GM18517 (cell line): ENCODE results near the gene CEP164.
A peak's percentile ranks its signal among the peaks of the same experiment; 100 is the strongest.

ENCODE experiments used
- ATAC-seq: cut with Tn5 transposase; IDR thresholded peaks from one replicate; pipeline ENCODE4 v1.9.1; 2021; ENCODE audit warnings: mild to moderate bottlenecking, moderate library complexity; ENCODE audit not compliant: unreplicated experiment

The CEP164 gene

DNA sequence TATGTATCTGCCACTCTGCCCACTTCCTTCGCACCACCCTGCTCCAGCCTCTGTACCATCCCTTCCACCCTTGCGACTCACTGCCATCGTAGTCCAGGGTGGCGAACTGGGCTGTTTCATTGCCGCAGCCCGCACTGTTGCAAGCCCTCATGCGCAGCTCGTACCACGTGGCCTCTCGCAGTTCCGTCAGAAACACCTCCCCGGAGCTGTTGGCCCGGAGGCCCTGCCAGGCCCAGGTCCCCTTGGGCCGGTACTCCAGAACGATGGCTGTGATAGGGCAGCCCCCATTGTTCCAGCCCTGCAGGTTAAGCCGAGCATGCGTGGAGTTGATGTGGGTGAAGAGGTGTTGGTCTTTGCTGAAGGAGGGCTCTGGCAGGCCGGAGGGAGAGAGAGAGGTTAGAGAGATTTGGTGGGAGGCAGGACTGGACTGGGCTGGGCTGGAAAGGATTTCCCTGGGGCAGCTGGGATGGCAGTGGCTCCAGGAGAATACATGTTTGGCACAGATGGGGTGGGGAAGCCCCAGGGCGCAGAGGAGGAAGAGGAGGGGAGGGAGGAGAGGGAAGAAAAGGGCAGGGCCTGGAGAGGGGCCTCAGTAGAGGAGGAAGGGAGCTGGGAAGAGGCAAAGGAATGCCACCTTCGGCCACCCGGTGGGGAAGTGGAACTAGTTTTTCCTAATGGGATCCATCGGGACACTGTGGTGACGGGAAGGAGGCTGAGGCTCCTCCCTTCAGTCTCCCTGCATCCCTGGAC is 109.6 kb downstream of the CEP164 start:
- no peak for ATAC-seq

DNA sequence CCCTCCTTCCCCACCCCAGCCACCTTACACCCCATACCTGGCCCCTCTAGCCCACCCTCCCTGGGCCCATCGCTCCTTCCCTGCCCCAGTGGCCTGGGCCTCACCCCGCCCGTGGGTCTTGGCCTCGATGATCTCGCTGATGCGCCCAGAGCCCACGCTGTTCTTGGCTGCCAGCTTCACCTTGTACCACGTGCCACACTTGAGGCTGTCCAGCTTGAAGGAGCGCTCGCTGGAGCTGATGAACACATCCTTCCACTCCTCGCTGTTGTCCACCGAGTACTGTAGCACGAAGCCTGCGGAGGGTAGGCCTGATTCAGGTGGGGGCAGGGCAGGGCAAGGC is 110.1 kb downstream of the CEP164 start:
- no peak for ATAC-seq

DNA sequence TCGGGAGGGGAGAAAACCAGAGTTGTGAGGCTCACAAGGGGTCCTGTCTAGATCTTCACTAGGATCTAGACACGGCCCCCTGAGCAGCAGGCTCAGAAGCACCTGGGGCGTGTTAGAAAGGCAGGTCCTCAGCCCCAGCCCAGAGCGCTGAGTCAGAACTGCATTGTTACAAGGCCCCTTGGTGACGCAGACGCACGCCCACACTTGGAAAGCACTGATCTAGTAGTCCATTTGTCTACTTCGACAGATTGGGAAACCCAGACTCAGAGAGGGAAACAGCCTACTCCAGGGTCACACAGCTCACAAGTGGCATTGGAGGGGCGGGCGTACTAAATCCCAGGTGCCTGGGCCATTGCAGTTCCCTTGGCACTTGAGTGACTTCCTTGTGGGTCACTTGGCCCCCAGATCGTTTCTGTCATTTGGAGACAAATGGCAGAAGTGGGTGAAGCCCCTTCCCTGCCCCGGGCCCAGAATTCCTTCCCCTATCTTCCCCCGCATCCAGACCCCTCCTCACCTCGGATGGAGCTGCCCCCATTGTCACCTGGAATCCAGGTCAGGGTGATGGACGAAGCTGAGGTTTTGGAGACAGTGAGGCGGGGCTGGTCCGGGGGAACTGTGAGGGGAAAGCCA is 110.8 kb downstream of the CEP164 start:
- ATAC-seq, result no peak

DNA sequence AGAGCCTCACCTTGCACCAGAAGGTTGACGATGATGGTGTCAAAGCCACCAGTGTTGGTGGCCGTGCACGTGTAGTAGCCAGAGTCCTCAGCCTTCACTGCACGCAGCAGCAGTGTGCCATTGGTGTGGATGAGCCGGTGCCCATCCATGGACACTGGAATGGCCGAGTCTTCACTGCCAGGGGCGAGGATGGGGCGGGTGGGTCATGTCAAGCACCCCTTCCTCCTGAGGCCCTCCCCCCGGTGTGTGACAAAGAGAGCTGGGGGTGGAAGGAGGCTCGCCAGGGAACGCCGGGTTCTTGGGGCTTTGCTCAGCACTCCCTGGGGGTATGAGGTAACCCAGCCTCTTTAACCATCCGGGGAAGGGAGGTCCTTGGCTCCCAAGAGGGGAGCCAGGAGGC is 111.6 kb downstream of the CEP164 start:
- no peak for ATAC-seq

DNA sequence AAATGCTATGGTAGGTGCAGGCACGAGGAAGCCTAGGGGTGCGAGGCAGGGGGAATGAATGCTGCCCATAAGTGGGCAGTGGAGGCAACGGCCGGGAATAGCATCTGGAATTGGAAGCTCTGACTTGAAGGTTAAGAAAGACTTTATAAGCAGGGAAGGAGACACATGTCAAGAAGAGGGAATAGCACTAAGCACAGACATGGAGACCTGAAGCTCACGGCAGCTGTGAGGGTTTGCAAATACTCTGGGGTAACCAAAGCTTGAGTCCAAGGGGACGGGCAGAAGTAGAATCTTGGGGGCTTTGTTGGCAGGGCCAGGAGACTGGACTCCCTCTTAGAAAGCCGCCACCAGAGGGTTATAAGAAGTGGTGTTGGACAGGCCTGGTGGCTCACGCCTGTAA is 112.6 kb downstream of the CEP164 start:
- no peak for ATAC-seq

DNA sequence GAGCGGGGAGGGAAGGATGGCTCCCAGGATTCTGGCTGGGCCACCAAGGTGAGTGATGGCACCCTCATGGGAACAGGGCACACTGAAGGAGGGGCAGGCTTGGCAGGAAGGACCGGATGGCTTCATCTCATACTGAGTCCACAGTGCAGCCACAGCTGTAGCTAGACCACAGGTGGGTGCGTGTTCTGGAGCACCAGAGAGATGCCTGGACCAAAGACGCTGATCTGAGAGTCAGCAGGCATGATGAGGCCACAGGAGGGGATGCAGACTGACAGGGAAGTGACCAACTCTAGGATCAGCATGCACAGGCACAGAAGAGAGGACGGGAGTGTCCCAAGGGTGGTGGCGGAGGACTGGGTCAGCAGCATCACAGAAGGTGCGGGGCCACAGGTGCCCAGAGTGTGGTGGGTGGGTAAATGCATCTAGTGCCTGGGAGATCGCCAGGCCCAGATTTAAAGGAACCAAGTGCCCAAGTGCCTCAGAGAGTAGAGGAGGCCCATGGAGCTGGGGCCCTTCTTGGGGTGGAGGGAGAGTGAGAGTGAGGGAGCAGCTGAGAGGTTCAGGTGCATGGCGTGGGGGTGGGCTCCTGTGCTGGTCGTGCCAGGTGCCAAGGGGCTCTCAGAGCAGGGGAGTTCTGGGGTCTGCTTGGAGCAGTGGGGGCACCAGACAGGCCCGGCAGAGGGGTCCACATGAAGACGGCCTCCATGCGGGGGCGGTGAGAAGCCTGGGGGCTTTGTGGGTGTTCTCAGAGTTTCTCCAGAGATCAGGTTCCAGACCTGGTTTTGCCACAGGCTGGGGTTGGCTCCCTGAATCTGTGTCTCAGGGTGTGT is 113.7 kb downstream of the CEP164 start:
- ATAC-seq, result no peak

DNA sequence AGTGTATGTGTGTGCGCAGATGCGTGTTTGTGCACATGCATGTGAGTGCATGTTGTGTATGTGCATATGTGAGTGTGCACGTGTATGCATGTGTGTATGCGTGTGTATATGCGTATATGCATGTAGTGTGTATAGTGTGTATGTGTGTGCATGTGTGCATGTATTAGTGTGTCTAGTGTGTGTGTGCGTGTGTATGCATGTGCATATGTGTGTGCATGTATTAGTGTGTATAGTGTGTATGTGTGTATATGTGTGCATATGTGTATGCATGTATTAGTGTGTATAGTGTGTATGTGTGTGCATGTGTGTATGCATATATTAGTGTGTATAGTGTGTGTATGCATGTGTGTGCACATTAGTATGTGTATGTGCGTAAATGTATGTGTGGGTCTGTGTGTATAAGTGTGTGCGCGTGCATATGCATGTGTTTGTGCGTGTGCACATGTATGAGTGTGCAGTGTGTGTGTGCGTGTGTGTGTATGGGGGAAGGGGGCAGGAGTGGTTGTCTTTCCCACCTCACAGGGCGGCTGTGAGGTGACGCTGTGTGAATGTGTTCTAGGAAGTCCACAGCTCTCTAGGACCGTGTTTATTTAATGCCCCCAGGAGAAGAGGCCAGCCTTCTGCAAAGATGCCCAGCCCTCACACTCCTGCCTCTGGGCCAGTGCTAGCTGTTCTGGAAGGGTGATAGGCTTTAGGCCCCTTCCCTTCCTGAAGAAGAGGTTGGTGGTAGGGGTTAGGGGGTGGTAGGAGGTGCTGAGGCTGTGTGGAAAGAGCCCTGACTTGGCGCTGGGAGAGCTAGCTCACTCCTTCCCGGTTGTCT is 114.6 kb downstream of the CEP164 start:
- ATAC-seq, result no peak

DNA sequence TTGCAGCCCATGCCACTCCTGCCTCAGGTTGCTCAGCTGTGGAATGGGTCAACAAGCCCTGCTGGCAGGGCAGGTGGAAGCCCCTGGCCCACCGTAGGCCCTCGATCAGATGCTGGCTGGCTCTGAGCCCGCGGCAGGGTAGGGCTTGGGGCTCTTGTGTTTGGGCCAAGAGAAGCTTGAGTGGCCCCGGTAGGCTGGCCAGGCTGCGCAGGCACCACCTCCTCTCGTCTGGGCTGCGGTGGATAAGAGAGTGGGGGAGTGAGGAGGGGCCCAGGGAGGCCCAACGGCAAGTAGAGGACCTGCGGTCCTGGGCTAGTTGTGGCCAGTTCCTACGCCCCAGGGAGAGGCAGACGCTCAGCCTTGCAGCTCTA is 115.2 kb downstream of the CEP164 start:
- ATAC-seq, result no peak

DNA sequence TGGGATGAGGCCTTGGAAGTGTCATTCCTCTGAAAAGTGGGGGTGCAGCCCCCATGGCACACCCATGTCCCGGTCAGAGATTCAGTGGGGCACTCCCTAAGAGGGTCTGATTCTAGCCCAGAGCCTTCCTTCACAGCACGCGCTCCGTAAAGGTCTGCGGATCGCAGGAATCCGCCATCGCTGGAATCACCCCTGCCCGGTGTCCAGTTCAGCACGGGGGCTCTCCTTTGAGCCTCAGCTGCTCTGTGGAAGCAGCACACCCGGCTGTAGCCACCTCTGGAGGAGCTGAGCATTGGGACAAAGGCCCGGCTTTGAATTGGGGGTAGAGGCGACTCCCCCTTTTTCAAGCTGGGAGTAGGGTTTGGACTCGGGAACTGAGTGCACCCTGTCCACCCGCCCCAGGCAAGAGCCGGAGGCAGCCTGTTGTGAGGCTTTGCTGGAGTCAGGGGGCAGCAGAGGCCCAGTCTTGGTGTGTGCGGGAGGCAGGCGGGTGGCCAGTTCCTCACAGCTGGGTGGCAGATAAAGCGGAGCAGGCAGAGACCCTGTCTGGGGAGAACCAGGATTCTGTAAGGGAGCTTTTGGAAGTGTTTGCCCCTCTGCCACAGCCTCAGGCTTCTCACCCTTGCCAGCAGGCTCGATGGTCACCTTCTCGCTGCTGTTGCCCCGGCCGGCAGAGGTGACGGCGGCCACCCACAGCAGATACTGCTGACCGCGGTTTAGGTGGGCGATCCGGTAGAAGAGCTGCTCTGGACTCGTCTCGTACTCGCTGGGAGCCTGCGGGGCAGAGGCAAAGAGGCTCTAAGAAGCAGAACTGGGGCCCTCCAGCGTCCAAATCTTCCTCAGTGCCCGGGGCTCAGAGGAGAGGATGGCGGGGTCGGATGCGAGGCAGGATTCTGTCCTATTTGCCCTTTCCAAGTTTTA is 115.9 kb downstream of the CEP164 start:
- ATAC-seq, result no peak

DNA sequence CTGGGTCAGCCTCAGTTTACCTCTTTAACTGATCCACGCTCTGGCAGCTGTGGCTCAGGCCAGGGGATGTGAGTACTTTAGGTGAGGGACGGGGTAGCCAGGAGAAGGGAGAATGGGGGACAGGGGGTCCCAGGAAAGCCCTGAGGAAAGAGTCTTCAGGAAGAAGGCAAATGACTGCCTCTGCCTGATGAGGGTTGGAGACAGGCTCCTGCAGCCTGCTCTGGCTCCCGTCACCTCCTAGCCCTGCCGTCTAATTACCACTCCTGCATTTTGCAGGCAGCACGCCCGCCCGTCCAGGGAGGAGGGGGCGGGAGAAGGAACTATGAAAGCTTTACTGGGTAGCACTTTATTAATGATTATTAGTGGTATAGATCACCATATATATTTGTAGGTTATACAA is 116.6 kb downstream of the CEP164 start:
- no peak for ATAC-seq

DNA sequence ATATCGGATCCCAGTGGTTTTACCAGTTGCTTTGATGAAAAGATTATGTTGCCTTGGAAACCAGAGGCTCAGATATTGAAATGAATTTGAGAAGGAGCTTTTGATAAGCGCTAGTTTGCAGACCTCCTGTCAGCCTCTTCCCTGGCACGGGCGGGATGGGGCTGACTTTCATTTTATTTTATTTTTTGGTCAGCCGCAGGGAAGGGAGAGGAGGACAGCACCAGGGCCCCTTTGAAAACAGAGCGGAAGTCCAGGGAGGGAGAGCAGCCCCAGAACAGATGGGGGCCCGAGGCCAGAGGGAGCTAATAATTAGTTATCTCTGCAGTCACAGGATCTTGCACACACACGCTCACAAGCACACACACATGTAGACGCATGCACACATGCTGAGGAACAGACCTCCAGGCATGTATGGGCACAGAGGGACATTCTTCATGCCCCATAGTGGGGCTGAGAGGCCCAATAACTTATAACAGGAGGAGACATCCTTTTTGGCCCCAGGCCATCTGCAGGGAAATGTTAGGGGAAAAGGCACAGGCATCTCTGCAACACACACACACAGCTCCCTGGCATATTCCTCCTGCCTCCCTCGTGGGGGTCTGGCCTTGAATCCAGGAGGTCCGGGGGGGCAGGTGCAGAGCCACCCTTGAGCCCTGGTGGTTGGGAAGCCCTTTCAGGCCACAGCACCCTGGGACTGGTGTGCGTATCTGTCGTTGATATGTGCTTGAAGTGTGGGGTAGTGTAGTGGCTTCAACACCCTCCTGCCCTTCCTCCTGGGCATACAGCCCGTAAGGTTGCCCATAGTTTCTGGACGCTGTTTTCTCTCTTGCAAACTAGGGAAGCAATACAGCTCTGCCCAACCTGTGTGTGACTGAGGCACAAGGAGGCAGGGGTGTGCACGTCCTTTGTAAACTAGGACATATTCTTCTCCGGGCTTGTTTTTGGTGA is 117.3 kb downstream of the CEP164 start:
- no peak for ATAC-seq

DNA sequence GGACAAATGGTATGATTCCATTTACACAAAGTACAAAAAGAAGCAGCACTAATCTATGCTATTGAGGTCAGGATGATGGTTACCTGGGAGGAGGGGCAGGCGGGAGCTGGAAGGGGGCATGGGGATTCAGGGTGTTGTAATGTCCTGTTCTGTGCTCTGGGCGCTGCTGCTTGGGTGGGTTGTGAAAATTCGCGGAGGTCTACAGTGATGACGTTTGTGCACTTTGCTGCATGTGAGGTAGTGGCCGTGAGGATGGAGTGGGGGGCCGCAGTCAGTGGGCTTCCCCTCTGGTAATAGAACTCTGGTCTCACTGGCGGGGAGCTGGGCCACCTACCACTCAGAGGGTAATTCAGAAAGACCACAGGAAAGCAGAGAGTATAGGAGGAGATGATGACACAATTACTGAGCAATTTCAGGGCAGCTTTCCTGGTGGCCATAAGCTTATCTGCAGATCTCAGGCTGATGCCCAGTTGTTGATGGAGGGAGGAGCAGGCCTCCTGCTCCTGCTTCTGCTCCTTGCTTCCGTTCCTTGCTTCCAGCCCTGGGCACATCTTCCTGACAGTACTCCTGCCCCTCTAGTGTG is 121.5 kb downstream of the CEP164 start:
- no peak for ATAC-seq

DNA sequence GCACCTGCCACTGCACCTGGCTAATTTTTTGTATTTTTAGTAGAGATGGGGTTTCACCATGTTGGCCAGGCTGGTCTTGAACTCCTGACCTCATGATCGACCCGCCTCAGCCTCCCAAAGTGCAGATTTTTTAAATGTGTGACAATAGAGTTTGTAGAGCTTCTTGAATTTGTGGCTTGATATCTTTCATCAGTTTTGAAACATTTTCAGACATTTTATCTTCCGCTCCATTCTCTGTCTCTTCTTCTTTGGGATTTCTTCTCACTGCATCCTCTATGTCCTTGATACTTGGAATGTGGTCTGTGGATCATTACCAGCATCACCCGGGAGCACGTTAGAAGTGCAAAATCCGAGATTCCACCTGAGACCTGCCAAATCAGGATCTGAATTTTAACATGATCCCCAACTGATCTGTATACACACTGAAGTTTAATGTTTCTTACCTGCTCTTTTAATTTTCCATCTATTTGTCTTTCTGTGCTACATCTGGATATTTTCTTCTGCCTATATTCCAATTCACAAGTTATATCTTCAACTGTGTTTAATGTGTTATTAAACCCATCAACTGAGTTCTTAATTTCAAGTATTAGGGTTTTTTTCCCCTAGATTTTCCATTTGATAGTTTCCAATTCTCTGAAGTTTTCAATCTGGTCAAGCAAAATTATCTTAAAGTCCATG is 126.4 kb downstream of the CEP164 start:
- no peak for ATAC-seq

DNA sequence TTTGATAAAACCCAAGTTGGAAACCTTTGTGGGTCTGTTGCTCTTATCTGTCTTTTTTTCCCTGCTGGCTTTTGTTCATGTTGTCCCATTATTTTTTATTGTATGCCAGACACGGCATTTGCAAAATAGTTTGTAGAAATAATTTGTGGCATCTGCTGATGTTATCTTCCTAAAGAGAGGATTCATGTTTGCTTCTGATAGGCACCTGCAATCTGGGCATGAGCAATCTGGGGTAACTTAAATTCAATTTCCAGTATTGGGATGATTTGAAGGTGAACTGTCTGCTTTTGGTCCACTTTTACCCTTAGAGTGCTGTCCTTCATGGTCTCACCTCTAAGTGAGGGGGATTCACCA is 126.9 kb downstream of the CEP164 start:
- ATAC-seq, result no peak

DNA sequence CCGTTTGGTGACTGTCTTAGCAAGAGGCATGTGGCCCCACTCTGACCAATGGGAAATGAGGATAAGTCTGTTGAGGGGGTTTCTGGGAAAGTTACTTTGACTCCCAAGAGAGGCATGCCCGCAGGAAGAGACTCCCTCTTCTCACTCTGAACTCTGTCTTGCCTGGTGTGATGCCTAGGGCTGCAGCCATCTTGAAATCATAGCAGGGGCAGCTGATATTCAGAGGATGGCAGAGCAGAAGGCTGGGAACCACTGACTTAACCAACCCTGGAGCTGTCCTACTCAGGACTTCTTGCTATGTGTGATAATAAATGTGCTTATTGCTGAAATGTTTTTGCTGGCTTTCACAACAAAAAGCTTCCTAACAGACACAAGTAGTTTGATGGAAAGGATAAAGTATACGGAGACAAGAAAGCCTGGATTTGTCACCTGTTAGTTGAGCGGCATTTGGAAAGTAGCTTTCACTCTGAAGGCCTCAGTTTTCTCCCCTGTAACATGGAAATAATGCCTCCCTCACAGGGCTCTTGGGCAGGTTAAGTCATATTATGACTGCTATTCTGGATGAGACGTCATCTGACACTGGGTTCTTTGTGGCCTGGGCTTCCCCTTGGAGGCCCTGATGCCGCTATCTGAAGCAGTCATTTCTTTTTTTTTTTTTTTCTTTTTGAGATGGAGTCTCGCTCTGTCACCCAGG is 128.5 kb downstream of the CEP164 start:
- ATAC-seq, result peak; percentile 66

DNA sequence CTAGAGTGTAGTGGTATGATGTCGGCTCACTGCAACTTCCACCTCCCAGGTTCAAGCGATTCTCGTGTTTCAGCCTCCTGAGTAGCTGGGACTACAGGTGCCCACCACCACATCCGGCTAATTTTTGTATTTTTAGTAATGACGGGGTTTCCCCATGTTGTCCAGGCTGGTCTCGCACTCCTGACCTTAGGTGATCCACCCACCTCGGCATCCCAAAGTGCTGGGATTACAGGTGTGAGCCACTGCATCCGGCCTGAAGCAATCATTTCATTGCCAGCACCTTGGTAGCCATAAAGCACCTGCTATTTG is 129.0 kb downstream of the CEP164 start:
- peak; percentile 11 for ATAC-seq

DNA sequence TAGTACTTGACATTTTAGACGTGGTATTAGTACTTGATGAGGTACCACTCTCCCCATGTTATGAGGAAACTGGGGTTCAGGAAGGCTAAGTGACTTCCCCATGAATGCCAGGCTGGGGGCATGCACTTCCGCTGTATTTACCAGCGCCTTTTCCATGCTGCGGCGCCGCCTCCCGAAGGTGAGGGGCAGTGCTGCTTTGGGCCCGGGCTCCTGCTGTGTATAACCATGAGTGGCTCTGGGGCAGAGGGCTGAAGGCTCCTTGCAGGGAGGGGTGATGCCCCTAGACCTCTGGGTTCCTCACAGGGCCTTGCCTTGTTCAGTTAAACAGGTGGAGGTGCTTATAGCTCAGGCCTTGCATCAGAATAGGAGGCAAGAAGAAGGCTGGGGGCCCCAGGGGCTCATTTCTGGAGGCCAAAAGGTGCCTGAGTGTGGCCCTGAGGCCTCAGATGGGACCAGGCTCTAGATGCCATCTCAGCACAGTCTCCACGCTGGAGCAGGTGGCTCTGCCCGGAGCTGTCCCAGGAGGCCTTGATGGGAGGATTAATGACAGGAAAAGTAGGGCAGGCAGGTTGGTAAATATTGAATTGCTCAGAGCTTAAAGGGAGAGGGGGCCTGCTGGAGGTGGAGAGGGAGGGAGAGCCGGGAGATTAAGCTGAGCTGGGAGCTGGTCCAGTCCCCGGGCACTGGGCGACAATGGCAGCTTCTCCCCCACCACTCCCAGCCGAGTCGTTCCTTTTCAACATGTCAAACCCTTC is 129.6 kb downstream of the CEP164 start:
- ATAC-seq, result no peak
